Measurements from ENCODE around the gene SLC2A2. TPM values are rescaled to one million over a fixed set of nuclear protein-coding genes. Genes with fewer than 3 reads are reported as not detected.
"Not testable (repeated sequence)": the region's sequence is repeated elsewhere in the genome, so short reads cannot be mapped to it uniquely, and the experiment has no call there.

The SLC2A2 gene
- total RNA-seq, 4 donors from 2014 or later, result not detected

GRCh38 chr3:170977949-170978745 is 48.4 kb downstream of the SLC2A2 start:
- no peak for DNase-seq (ENCODE audit: low spot score in 2 of 2)
- no peak overlapping the region for H3K4me3 ChIP-seq (ENCODE audit: low read depth, poor library complexity, severe bottlenecking)
- intact Hi-C loops (cut with DNase I; ENCODE audit: low total_unique reads), result no loop called here
- TF ChIP-seq CTCF (IDR thresholded peaks at IDR 0.05), result no peak
- TF ChIP-seq POLR2A (IDR thresholded peaks at IDR 0.05), result no peak
- 72 to 79% methylated on average over 11 of the region's 11 CpGs for WGBS, 2 donors

- no peak for DNase-seq (ENCODE audit: low spot score in 2 of 2)
- intact Hi-C loops (cut with DNase I; ENCODE audit: low total_unique reads), result no loop called here
- whole genome bisulfite sequencing, 2 donors, result 71 to 74% methylated on average over 4 of the region's 4 CpGs
Measured at GRCh38 chr3:170976190-170976519, 50.4 kb downstream of the SLC2A2 start.

GRCh38 chr3:170975283-170976189 is 51.0 kb downstream of the SLC2A2 start:
- DNase-seq (ENCODE audit: low spot score in 2 of 2), result no peak
- no peak for TF ChIP-seq CTCF (IDR thresholded peaks at IDR 0.05)
- no peak for TF ChIP-seq POLR2A (IDR thresholded peaks at IDR 0.05)
- H3K4me3 ChIP-seq (ENCODE audit: low read depth, poor library complexity, severe bottlenecking), result no peak overlapping the region
- intact Hi-C loops (cut with DNase I; ENCODE audit: low total_unique reads), result no loop called here
- WGBS, 2 donors, result 93 to 95% methylated on average over 16 of the region's 16 CpGs

More at GRCh38 chr3:170976190-170976519, 50.4 kb downstream of the SLC2A2 start:
- TF ChIP-seq POLR2A (IDR thresholded peaks at IDR 0.05) (no peak), CTCF (IDR thresholded peaks at IDR 0.05) (no peak)
- H3K4me3 ChIP-seq (ENCODE audit: low read depth, poor library complexity, severe bottlenecking), result no peak overlapping the region

- intact Hi-C loops (cut with DNase I; ENCODE audit: low total_unique reads), result no loop called here
- 75 to 79% methylated on average over 8 to 9 of the region's 9 CpGs for WGBS, 2 donors
- H3K4me3 ChIP-seq (ENCODE audit: low read depth, poor library complexity, severe bottlenecking), result no peak overlapping the region
- no peak for DNase-seq (ENCODE audit: low spot score in 2 of 2)
- TF ChIP-seq CTCF (IDR thresholded peaks at IDR 0.05), result no peak
- no peak for TF ChIP-seq POLR2A (IDR thresholded peaks at IDR 0.05)
Measured at GRCh38 chr3:170974872-170975271, 51.6 kb downstream of the SLC2A2 start.

- intact Hi-C loops (cut with DNase I; ENCODE audit: low total_unique reads), result not testable (repeated sequence)
Measured at GRCh38 chr3:170972917-170973316, 53.6 kb downstream of the SLC2A2 start.

GRCh38 chr3:170967126-170967525 is 59.4 kb downstream of the SLC2A2 start:
- H3K4me3 ChIP-seq (ENCODE audit: low read depth, poor library complexity, severe bottlenecking), result no peak overlapping the region
- intact Hi-C loops (cut with DNase I; ENCODE audit: low total_unique reads), result loop anchor here (10.0 kb wide), 1 partner anchor 598 kb away; no protein-coding TSS in a partner anchor
- no peak for TF ChIP-seq POLR2A (IDR thresholded peaks at IDR 0.05)
- TF ChIP-seq CTCF (IDR thresholded peaks at IDR 0.05), result no peak
- no peak for DNase-seq (ENCODE audit: low spot score in 2 of 2)
- 79% methylated on average over 1 of the region's 1 CpG for WGBS, 2 donors

More at GRCh38 chr3:170972917-170973316, 53.6 kb downstream of the SLC2A2 start:
- not testable (repeated sequence) for H3K4me3 ChIP-seq (ENCODE audit: low read depth, poor library complexity, severe bottlenecking); DNase-seq (ENCODE audit: low spot score in 2 of 2)
